ENCODE data around the gene CCDC188. TPM values are rescaled to one million over a fixed set of nuclear protein-coding genes. Genes with fewer than 3 reads are reported as not detected.

CCDC188 gene
- total and polyA plus RNA-seq, 2 of the 13 experiments (the other 11 are each of a cell fraction or from before 2014, with no cell fraction given): not detected

DNA sequence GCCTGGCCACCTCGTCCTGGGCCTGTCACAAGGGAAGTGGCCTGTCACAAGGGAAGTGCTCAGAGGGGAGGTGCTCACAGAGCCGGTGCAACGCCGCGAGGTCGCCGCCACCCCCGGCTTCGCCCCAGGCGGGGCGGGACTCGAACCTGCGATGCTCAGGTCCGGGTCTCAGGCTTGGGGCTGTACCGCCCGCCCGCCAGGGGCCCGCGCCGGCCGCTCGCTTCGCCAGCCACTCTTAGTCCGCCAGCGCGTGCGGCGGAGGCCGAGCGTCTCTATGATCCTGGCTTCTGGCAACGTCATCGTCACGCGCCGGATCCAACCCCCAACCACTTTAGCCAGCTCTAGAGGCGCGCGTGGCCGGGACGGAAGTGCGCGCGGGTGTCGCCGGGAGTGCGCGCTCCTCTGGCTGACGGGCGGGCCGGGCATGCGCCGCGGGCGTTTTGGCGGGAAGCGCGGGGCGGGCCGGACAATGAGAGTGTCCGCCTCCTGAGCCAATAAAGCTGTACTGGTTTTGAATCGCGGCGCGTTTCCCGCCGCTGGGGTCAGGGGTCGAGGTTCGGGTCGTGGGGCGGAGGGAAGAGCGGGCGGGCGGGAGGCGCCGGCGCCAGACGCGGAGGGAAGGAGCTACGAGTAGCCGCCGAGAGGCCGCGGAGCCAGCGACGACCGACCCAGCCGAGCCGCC lies 33.8 kb downstream of the CCDC188 start, which contains the start of gene TRMT2A (continued):
- TF ChIP-seq, protein P1, sequence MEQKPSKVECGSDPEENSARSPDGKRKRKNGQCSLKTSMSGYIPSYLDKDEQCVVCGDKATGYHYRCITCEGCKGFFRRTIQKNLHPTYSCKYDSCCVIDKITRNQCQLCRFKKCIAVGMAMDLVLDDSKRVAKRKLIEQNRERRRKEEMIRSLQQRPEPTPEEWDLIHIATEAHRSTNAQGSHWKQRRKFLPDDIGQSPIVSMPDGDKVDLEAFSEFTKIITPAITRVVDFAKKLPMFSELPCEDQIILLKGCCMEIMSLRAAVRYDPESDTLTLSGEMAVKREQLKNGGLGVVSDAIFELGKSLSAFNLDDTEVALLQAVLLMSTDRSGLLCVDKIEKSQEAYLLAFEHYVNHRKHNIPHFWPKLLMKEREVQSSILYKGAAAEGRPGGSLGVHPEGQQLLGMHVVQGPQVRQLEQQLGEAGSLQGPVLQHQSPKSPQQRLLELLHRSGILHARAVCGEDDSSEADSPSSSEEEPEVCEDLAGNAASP (CRISPR knock-in tag; IDR thresholded peaks at IDR 0.05; ENCODE audit: borderline replicate concordance): no peak; the same call in 1 of the 2 replicates
- no peak for TF ChIP-seq ZNF550 (CRISPR knock-in tag; IDR thresholded peaks at IDR 0.05; ENCODE audit: borderline replicate concordance)
- TF ChIP-seq SOX6 (IDR thresholded peaks at IDR 0.05): no peak
- peak; percentile 54; the same call in 1 of the 2 replicates for TF ChIP-seq SOX6 (CRISPR knock-in tag; IDR thresholded peaks at IDR 0.05)
- no peak; the same call in 1 of the 2 replicates for TF ChIP-seq ZNF335 (CRISPR knock-in tag; IDR thresholded peaks at IDR 0.05)
- peak; percentile 70 for TF ChIP-seq DR1 (CRISPR knock-in tag; IDR thresholded peaks at IDR 0.05)
- peak; percentile 47; the same call in 1 of the 2 replicates for TF ChIP-seq ZNF841 (CRISPR knock-in tag; IDR thresholded peaks at IDR 0.05; ENCODE audit: borderline replicate concordance)
- TF ChIP-seq BRD4 (CRISPR knock-in tag; IDR thresholded peaks at IDR 0.05): no peak
- TF ChIP-seq MAFK (conservative IDR thresholded peaks at IDR 0.05 in 1 of 2, IDR thresholded peaks at IDR 0.05 in 1 of 2; ENCODE audit: low read length in 2 of 2): no peak
- TF ChIP-seq HOXA3 (CRISPR knock-in tag; IDR thresholded peaks at IDR 0.05): peak; percentile 97
- TF ChIP-seq, protein P2, sequence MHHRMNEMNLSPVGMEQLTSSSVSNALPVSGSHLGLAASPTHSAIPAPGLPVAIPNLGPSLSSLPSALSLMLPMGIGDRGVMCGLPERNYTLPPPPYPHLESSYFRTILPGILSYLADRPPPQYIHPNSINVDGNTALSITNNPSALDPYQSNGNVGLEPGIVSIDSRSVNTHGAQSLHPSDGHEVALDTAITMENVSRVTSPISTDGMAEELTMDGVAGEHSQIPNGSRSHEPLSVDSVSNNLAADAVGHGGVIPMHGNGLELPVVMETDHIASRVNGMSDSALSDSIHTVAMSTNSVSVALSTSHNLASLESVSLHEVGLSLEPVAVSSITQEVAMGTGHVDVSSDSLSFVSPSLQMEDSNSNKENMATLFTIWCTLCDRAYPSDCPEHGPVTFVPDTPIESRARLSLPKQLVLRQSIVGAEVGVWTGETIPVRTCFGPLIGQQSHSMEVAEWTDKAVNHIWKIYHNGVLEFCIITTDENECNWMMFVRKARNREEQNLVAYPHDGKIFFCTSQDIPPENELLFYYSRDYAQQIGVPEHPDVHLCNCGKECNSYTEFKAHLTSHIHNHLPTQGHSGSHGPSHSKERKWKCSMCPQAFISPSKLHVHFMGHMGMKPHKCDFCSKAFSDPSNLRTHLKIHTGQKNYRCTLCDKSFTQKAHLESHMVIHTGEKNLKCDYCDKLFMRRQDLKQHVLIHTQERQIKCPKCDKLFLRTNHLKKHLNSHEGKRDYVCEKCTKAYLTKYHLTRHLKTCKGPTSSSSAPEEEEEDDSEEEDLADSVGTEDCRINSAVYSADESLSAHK (CRISPR knock-in tag; IDR thresholded peaks at IDR 0.05; ENCODE audit: borderline replicate concordance): no peak
- TF ChIP-seq, protein P3, sequence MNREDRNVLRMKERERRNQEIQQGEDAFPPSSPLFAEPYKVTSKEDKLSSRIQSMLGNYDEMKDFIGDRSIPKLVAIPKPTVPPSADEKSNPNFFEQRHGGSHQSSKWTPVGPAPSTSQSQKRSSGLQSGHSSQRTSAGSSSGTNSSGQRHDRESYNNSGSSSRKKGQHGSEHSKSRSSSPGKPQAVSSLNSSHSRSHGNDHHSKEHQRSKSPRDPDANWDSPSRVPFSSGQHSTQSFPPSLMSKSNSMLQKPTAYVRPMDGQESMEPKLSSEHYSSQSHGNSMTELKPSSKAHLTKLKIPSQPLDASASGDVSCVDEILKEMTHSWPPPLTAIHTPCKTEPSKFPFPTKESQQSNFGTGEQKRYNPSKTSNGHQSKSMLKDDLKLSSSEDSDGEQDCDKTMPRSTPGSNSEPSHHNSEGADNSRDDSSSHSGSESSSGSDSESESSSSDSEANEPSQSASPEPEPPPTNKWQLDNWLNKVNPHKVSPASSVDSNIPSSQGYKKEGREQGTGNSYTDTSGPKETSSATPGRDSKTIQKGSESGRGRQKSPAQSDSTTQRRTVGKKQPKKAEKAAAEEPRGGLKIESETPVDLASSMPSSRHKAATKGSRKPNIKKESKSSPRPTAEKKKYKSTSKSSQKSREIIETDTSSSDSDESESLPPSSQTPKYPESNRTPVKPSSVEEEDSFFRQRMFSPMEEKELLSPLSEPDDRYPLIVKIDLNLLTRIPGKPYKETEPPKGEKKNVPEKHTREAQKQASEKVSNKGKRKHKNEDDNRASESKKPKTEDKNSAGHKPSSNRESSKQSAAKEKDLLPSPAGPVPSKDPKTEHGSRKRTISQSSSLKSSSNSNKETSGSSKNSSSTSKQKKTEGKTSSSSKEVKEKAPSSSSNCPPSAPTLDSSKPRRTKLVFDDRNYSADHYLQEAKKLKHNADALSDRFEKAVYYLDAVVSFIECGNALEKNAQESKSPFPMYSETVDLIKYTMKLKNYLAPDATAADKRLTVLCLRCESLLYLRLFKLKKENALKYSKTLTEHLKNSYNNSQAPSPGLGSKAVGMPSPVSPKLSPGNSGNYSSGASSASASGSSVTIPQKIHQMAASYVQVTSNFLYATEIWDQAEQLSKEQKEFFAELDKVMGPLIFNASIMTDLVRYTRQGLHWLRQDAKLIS (CRISPR knock-in tag; IDR thresholded peaks at IDR 0.05): 0 out of 2 replicates have a peak, but pooled peaks have one; percentile 72
- TF ChIP-seq, protein P4, sequence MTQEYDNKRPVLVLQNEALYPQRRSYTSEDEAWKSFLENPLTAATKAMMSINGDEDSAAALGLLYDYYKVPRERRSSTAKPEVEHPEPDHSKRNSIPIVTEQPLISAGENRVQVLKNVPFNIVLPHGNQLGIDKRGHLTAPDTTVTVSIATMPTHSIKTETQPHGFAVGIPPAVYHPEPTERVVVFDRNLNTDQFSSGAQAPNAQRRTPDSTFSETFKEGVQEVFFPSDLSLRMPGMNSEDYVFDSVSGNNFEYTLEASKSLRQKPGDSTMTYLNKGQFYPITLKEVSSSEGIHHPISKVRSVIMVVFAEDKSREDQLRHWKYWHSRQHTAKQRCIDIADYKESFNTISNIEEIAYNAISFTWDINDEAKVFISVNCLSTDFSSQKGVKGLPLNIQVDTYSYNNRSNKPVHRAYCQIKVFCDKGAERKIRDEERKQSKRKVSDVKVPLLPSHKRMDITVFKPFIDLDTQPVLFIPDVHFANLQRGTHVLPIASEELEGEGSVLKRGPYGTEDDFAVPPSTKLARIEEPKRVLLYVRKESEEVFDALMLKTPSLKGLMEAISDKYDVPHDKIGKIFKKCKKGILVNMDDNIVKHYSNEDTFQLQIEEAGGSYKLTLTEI (CRISPR knock-in tag; conservative IDR thresholded peaks at IDR 0.05): no peak
- peak; percentile 86 for TF ChIP-seq ZNF446 (CRISPR knock-in tag; IDR thresholded peaks at IDR 0.05)
- peak; percentile 82 for TF ChIP-seq IRF2 (CRISPR knock-in tag; IDR thresholded peaks at IDR 0.05)
- TF ChIP-seq ZNF124 (CRISPR knock-in tag; IDR thresholded peaks at IDR 0.05): peak; percentile 76
- no peak for TF ChIP-seq JARID2 (CRISPR knock-in tag; IDR thresholded peaks at IDR 0.05; ENCODE audit: insufficient replicate concordance)
- peak; percentile 85 for TF ChIP-seq ARHGAP35 (CRISPR knock-in tag; IDR thresholded peaks at IDR 0.05; ENCODE audit: borderline replicate concordance)
- TF ChIP-seq ZFX (CRISPR knock-in tag; IDR thresholded peaks at IDR 0.05; ENCODE audit: low read depth): peak; percentile 83
- no peak for TF ChIP-seq ZNF761 (CRISPR knock-in tag; conservative IDR thresholded peaks at IDR 0.05)
- peak; percentile 98 for TF ChIP-seq KAT8 (CRISPR knock-in tag; IDR thresholded peaks at IDR 0.05)
